NCI-H146 treated with DMSO at 0.1 percent for 48 hours (cell line): ENCODE data around the gene NDUFA6.
"Not testable (repeated sequence)": the region's sequence is repeated elsewhere in the genome, so short reads cannot be mapped to it uniquely, and the experiment has no call there.

Experiments used
- DNase-seq: peaks from one replicate; lab custom pipeline; 2025; ENCODE audit not compliant: unreplicated experiment; lab: John Stamatoyannopoulos, UW

Gene NDUFA6

DNA sequence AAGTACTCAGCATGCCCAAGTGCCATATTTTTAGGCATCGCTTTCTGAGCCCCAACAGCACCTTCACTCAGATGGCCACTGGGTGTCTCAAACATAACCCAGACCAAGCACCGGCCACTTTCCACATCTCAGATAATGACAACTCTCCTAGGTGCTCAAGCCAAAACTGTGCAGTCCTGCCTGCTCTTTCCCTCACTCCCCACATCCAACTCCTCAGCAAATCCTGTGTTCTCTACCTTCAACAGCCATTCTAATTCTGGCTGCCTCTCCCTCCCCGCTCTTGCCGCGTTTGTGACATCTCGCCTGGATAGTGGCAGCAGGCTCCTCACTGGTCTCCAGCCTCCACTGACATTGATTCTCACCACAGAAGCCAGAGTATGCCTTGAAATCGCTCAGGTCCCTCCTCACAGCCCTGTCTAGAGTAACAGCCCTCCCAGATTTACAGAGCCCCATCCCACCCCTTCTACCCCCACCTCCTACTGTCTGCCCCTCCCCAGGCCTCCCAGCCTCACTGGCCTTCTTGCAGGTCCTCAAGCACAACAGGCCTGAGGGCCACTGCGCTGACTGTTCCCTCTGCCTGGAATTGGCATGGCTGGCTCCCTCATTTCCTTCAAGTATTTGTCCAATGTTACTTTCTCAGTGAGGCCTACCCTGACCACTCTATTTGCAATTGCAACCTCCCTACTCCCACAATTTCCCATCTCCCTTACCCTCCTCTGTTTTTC lies 17.8 kb downstream of the NDUFA6 start:
- DNase-seq = no peak

DNA sequence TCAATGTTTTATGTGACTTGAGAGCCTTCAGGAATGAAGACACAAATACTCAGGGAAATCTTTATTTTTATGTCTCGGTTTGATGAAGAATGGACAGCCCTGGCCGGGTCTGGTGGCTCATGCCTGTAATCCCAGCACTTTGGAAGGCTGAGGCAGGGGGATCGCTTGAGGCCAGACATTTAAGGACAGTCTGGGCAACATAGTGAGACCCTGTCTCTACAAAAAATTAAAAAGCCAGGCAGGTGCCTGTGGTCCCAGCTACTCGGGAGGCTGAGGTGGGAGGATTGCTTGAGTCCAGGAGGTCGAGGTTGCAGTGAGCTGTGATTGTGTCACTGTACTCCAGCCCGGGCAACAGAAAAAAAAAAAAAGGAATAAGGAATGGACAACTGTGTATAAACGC lies 19.1 kb downstream of the NDUFA6 start:
- not testable (repeated sequence) for DNase-seq

DNA sequence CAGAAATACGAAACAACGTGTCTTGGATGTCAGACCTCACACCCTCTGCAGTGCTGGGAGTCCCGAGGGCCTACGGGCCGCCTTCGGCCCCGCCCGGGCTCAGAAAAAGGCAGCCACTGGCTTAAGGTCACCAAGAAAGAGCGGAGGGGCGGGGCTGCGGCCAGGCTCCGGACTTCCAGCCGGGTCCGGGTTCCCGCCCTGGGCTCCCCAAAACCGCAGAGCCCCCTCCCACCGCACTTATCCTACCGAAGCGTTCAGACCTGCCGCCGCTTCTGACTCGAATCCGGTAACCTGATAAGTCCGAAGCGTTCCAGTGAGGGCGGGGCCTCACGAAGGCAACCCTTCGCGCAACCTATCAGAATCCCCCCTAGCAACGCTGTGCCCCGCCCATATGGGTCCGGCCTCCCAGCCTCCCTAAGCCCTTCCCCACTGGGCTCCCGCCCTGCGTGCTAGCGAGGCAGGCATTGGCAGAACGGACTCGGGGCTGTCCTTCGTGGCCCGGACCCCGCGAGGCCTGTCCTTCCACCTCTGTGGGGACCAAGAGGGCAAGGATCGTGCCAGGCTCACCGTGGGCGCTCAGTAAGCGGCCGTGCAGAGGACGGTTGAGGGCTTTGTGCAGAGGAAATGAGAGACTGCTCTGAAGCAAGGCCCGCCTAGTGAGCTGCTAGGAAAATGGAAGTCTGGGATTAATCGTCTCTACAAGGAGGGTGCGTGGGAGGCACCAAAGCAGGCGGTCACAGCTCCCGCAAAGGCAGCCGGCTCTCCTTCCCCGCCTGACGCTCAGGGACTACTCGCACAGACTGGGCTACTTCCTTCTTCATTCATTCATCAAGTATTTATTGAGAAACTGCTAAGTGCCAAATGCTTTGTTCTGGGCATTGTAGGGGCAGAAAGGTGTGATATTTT lies 19.8 kb downstream of the NDUFA6 start, which contains the start of gene NAGA:
TSS of gene NAGA (minus strand) at position 296 of the 906 bp plus-strand sequence. CDS start 515 bp downstream, outside the sequence.
- DNase-seq = peak; percentile 86

DNA sequence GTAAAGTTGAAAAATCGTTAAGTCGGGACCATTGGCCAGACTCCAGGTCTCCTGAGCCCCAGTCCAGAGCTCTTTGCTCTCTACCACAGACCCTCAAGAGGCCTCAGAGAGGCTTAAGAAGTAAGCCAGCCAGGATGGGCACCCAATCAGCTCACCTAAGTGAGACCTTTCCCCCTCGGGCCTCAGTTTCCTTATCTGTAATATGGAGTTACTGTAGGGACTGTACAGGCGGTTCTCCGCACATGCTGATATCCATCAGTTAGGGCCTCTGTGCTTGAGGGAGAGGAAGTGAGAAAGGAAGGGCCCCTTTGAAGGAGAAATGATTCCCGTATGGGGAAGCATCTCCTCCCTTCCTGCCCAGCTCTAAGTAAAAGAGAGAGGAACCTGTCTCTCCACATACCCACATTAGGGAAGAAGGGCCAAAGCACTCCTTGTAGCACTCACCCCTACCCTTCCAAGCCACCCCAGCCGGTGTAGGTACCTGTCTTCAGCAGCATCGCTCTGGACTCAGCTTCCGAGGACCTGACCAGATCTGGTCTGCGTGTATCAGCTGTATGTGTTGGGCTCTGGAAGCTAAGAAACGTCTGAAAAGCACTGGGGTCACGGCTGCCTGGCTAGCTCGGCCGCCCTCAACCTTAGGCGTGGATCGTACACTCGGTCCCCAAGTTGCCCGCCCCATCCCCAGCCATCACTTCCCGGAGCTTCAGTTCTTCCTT lies 20.6 kb downstream of the NDUFA6 start:
- no peak for DNase-seq

DNA sequence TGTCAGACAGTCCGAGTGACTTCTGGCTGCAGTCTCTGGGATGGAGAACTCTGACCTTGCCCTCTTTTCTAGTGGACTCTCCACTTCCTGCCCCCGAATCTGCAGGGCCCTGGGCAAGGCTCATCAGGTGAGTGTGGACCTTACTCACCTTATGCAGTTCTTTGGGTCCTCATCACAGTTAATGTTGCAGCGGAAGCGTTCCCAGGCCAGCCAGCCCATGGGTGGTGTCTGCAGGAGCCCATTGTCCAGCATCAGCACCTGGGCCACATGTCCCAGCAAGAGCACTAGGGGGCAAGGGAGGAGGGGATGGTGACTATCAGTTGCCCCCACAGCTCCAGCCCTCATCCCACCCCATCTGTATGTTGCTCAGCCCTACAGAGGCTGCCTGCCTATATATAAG lies 22.3 kb downstream of the NDUFA6 start:
- DNase-seq = no peak

DNA sequence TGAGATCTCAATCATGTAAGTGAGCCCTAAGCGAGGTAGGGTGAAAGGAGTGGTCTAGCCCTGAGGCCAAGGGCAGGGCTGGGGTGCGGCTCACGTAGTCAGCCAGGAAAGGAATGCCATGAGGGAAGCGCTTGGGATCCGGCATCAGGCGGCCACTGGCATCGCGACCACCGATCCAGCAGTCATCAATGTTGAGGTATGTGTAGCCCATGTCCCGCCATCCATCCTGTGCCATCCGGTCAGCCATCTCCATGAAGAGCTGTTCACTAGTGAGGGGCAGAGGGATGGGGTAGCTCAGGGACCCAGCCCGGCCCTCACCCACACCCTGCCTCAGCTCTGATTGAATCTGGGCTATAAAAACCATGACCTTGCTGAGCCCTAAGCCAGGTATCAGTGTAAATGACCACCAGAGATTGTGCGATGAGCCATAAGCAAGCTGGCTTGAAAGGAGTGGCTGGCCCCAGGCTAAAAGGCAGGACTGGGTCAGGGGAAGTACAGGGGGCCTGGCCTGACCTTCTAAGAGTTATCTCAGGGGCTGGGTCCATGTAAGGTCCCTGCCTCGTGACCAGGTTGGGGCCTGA lies 22.8 kb downstream of the NDUFA6 start:
- no peak for DNase-seq

DNA sequence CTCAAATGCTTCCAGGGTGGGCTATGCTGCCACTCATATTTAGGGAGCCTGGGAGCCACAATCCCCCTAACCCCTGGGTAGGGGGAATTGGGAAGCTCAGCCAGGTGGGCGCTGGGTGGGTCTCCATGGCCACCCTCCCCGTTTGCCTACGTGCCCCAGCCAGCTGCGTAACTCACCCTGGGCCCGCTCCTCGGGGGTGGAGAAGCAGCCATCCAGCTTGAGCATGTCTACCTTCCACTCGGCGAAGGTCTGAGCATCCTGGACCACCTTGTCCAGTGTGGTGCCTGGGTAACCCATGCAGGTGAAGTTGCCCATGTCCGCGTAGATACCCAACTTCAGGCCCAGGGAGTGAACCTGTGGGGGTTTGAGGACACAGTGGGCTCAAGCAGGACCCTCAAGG lies 23.6 kb downstream of the NDUFA6 start:
- no peak for DNase-seq

DNA sequence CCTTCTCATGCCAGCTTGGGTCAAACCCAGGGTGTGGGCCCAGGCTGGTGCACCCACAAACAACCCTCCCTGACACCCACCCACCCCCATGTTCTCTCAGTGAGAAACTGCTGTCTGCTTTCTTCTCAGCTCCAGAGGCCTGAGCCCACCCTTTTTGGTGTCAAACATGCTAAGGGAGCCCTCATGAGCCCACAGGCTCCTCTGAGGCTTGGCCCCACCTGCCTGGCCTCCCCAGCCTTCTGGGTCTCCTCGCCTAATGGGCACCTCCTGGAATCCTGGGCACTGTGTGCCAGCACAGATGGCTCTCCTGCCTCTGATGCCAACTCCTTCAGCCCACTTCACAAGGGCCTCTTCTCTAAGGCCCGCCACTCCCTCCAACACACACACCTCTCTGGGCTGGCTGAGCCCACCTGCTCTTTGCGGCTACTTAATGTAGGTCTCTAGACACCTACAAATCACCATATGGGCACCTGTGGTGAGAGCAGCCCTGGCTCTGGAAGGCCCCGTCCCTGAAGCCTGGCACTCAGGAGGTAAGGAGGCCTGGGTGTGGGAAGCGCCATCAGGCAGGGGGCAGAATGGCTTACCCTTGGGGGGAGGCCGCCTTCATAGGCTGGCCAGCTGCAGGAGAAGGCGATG lies 24.3 kb downstream of the NDUFA6 start:
- no peak for DNase-seq

DNA sequence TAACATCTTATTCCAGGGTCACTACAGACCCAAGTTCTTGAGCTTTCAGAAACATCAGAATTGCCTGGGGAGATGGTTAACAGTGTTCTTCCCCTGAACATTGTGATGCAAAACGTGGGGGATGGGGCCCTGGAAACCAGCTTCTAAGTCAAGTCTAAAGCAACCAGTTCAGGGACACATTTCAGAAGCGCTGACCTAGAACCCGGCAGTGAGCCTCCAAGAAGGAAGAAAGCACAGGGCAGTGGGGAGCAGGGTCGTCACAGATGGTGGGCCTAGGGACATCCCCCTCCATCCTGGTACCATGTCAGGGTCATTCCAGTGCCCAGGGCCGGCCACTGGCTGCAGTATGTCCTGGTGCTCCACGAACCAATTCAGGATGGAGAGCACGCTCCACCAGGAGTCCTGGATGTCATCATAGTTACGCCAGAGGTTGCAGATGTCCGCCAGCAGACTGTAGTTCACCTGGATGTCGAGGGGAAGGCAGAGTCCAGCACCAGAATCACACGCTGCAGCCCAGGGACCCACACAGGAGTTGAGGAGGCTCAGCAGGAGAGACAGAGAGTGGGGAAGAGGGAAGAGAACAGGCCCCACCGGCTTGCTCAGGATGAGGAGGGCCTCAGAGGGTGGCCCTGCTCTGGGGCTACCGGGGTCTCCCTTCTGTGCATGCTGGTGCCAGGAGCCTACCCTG lies 25.0 kb downstream of the NDUFA6 start:
- DNase-seq = no peak

DNA sequence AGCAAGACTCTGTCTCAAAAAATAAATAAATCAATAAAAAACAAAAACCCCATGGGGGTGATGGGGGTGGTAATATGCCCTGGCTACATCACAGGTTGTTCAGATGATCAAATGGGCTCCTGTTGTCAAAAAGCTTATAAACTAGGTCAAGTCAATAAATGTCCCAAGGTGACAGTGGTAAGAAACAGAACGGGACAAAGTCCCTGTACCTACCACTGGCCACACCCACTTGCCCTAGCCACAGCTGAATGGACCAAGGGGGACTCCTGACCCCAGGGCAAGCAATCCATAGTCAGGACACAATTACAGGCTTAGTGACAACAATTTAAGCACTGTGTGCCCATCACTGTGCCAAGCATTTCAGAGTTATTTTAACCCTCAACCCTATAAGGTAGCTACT lies 25.9 kb downstream of the NDUFA6 start:
- no peak for DNase-seq

DNA sequence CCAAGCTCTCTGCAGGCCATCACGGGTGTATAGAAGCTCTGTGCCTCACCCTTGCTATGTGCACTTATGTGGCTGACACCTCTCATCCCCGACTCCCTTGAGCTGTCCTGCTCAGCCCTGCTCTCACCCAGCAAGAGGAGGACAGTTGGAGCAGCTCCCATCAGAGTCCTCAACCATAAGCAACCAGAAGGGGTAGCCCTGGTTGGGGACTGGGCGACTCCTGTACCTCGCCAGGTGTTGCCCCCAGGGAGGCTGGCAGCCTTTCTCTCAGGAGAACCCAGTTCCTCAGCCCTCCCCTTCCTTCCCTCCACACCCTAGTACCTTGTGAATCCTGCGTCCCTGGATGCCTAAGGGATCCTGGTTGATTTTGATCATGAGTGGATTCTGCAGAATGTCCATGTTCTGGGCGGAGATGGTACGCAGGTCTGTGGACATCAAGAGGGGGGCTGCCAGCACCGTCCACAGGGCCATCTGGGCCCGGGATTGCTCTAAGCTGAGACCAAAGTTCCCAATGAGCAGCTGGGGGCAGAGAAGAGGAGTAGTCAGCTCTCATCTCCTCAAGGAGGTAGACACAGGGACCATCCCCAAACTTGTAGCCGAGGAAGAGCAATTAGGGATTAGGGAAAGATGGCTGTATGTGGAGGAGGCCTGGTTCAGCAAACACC lies 27.9 kb downstream of the NDUFA6 start:
- no peak for DNase-seq

DNA sequence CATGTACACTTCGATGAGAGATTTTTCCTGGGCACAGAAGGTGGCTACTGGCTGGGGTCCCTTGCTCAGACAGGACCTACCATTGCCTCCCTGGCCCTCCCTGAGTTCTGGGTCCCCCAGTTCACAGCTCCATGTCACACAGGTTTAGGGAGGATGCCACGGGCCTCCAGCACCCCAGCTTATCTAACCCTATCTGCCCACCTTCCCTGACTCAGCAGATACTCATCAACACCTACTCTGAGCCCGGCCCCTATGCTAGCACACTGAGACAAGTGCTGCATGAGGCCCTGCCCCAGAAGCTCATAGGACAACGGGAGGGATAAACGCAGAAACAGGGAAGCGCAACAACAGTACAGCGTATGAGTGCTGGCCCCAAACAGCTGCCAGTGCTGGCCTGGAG lies 29.5 kb downstream of the NDUFA6 start:
- DNase-seq = no peak

DNA sequence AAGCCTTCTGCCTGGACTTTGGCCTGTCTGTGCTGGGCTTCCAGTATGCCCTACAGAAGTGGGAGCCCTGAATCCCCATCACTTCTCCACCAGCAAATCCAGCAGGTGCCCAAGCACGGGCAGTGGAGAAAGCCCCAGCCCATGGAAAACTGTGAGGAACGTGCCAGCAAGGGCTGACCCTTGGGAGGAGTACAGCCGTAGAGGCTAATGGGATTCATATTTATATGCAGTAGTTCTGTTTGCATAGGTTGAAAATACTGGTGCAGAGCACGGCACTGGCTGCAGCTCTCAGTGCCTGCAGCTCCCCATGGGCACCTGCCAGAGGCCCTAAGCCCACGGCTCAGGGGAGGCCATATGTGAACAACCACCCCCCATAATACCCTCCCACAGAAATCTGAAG lies 30.1 kb downstream of the NDUFA6 start:
- no peak for DNase-seq

DNA sequence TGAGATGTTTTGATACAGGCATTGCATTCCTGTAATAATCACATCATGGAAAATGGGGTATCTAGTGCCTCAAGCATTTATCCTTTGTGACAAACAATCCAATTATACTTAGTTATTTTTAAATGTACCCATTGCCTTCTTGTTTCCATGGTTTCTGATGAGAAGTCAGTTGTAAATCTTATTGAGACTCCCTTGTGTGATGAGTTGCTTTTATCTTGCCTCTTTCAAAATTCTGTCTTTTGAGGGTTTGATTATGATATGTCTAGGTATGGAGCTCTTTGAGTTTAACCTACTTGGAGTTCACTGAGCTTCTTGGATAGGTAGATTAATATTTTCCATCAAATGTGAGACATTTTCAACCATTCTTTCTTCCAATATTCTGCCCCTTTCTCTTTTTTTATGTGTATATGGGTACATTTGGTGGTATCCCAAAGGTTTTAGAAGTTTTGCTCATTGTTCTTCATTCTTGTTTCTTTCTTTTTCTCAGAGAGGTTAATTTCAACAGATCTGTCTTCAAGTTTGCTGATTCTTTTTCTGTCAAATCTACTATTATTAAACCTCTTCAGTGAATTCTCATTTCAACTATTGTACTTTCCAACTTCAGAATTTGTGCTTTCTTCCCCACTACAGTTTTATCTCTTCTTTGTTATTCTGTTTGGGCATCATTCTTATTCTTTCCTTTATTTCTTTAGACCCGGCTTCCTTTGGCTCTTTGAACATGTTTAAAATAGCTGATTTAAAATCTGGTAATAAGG lies 33.6 kb downstream of the NDUFA6 start:
- no peak for DNase-seq

DNA sequence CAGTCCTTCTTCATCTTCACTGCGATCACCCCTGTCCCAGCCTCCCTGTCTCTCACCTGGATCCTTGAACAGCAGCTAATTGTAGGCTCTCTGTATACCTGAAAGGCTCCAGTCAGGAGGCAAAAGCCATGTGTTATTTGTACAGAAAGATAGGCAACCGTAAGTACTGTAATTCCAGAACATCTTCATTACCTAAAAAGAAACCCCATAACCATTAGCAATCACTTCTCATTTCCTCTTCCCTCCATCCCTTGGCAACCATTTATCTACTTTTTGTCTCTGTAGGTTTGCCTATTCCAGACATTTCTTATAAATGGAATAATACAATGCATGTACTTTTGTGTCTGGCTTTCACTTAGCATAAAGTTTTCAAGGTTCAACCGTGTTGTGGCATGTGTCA lies 37.8 kb downstream of the NDUFA6 start:
- no peak for DNase-seq

DNA sequence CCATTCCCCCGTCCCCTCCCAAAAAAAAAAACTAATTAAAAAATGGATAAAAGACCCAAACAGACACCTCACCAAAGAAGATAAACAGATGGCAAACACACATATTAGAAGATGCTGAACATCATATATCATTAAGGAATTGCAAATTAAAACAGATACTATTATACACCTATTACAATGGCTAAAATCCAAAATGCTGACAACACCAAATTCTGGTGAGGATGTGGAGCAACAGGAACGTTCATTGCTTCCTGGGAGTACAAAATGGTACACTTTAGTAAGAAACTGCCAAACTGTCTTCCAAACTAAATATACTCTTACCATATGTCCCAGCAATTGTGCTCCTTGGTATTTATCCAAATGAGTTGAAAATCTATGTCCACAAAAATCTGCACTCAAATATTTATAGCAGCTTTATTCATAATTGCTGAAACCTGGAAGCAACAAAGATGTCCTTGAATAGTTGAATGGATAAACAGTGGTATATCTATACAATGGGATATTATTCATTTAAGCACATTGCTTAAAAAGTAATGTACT lies 39.9 kb downstream of the NDUFA6 start:
- no peak for DNase-seq

DNA sequence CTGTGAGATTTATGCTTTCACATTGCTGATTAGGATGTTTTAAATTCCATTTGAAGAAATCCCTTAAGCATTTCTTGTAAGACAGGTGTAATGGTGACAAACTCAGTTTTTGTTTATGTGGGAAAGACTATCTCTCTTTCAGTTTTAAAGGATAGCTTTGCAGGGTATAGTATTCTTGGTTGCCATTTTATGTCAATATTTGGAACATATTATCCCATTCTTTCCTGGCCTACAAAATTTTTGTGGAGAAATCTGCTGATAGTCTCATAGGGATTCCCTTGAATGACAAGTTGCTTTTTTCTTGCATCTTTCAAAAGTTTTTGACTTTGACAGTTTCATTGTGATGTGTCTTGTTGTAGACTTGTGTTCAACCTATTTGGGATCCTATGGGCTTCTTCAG lies 48.8 kb downstream of the NDUFA6 start:
- DNase-seq = no peak

DNA sequence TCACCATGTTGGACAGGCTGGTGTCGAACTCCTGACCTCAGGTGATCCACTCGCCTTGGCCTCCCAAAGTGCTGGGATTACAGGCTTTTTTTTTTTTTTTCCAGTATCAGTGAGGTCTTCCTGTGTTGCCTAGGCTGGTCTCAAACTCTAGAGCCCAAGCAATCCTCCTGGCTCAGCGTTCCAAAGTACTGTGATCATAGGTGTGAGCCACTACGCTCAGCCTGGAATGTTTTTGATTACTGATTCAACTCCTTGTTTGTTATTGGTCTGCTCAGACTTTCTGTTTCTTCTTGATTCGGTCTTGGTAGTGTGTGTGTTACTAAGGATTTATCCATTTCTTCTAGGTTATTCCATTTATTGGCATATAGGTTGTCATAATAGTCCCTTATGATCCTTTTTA lies 51.3 kb downstream of the NDUFA6 start:
- DNase-seq = no peak
